H9 (cell line): ENCODE measurements around the gene MYT1. TPM values are rescaled to one million over a fixed set of nuclear protein-coding genes. Genes with fewer than 3 reads are reported as not detected.

Experiments
- DNase-seq: peaks from one replicate; pipeline ENCODE4 v3.0.0-alpha.2; 2017
- H2AFZ ChIP-seq: one replicate; pipeline ENCODE4 v1.6.1; 2013; ENCODE audit warnings: mild to moderate bottlenecking, low read length, control low read depth, moderate library complexity
- H2AK5ac ChIP-seq: 2 replicates; pipeline ENCODE4 v1.6.1; 2013; ENCODE audit warnings: low read length, control low read depth, mixed read lengths; ENCODE audit not compliant: insufficient read length
- H2BK120ac ChIP-seq: one replicate; pipeline ENCODE4 v1.6.1; 2013; ENCODE audit warnings: low read depth, mild to moderate bottlenecking, low read length, control low read depth, inconsistent platforms; ENCODE audit not compliant: poor library complexity, severe bottlenecking
- H2BK12ac ChIP-seq: 2 replicates; pipeline ENCODE4 v1.6.1; 2013; ENCODE audit warnings: low read length, control low read depth, mixed read lengths, low read depth; ENCODE audit not compliant: insufficient read length
- H2BK15ac ChIP-seq: 2 replicates; pipeline ENCODE4 v1.6.1; 2013; ENCODE audit warnings: low read depth, low read length, control low read depth
- H2BK20ac ChIP-seq: one replicate; pipeline ENCODE4 v1.6.1; 2013; ENCODE audit warnings: low read depth, mild to moderate bottlenecking, low read length, control low read depth, inconsistent platforms; ENCODE audit not compliant: poor library complexity, severe bottlenecking
- H2BK5ac ChIP-seq: 2 replicates; pipeline ENCODE4 v1.6.1; 2013; ENCODE audit warnings: low read length, control low read depth, mixed read lengths; ENCODE audit not compliant: insufficient read length
- H3K14ac ChIP-seq: 2 replicates; pipeline ENCODE4 v1.6.1; 2013; ENCODE audit warnings: low read length, control low read depth; ENCODE audit not compliant: insufficient read depth
- H3K18ac ChIP-seq: 2 replicates; pipeline ENCODE4 v1.6.1; 2013; ENCODE audit warnings: low read depth, mild to moderate bottlenecking, mixed read lengths, low read length, control low read depth; ENCODE audit not compliant: insufficient read length
- H3K23ac ChIP-seq: 2 replicates; pipeline ENCODE4 v1.6.1; 2013; ENCODE audit warnings: low read length, control low read depth, mixed read lengths, low read depth; ENCODE audit not compliant: insufficient read length
- H3K23me2 ChIP-seq: 2 replicates; pipeline ENCODE4 v1.6.1; 2013; ENCODE audit warnings: low read depth, mild to moderate bottlenecking, mixed read lengths, low read length, control low read depth; ENCODE audit not compliant: insufficient read length, poor library complexity, severe bottlenecking
- H3K27ac ChIP-seq: 2 replicates; pipeline ENCODE4 v1.5.1; 2013; ENCODE audit warnings: low read length, control low read depth, mixed read lengths, low read depth; ENCODE audit not compliant: insufficient read length
- H3K27me3 ChIP-seq: 2 replicates; pipeline ENCODE4 v1.6.1; 2013; ENCODE audit warnings: low read length, control low read depth, inconsistent platforms; ENCODE audit not compliant: insufficient read depth
- H3K4ac ChIP-seq: 2 replicates; pipeline ENCODE4 v1.6.1; 2013; ENCODE audit warnings: low read depth, mild to moderate bottlenecking, control low read depth, inconsistent platforms, low read length, moderate library complexity
- H3K4me1 ChIP-seq: 2 replicates; pipeline ENCODE4 v1.6.1; 2013; ENCODE audit warnings: low read length, control low read depth, inconsistent platforms; ENCODE audit not compliant: insufficient read depth
- H3K4me2 ChIP-seq: 2 replicates; pipeline ENCODE4 v1.6.1; 2013; ENCODE audit warnings: low read length, control low read depth, mixed read lengths; ENCODE audit not compliant: insufficient read length, insufficient read depth
- H3K56ac ChIP-seq: 2 replicates; pipeline ENCODE4 v1.6.1; 2013; ENCODE audit warnings: low read depth, mild to moderate bottlenecking, mixed read lengths, low read length, control low read depth; ENCODE audit not compliant: insufficient read length
- H3K79me1 ChIP-seq: 2 replicates; pipeline ENCODE4 v1.6.1; 2013; ENCODE audit warnings: low read depth, mild to moderate bottlenecking, moderate library complexity, low read length, control low read depth, inconsistent platforms; ENCODE audit not compliant: insufficient read depth, poor library complexity, severe bottlenecking
- H3K79me2 ChIP-seq: 2 replicates; pipeline ENCODE4 v1.6.1; 2013; ENCODE audit warnings: low read length, control low read depth, inconsistent platforms; ENCODE audit not compliant: insufficient read depth
- H3K9ac ChIP-seq: 2 replicates; pipeline ENCODE4 v1.6.1; 2013; ENCODE audit warnings: low read length, control low read depth, mixed read lengths; ENCODE audit not compliant: insufficient read length; ENCODE audit errors: extremely low read depth
- H3K9me3 ChIP-seq: one replicate; pipeline ENCODE4 v1.6.1; 2013; ENCODE audit warnings: low read depth, low read length, inconsistent platforms; ENCODE audit not compliant: control insufficient read depth
- H3T11ph ChIP-seq: one replicate; pipeline ENCODE4 v1.6.1; 2013; ENCODE audit warnings: mild to moderate bottlenecking, low read length, control low read depth, inconsistent platforms
- H4K20me1 ChIP-seq: one replicate; pipeline ENCODE4 v1.6.1; 2013; ENCODE audit not compliant: control insufficient read depth, insufficient read length, insufficient read depth
- H4K5ac ChIP-seq: 2 replicates; pipeline ENCODE4 v1.6.1; 2013; ENCODE audit warnings: low read depth, mild to moderate bottlenecking, mixed read lengths, low read length, control low read depth; ENCODE audit not compliant: insufficient read length
- H4K8ac ChIP-seq: replicated peaks from 2 replicates; pipeline ENCODE4 v1.6.1; 2013; ENCODE audit warnings: low read length, control low read depth, mixed read lengths, low read depth; ENCODE audit not compliant: insufficient read length
- H4K91ac ChIP-seq: 2 replicates; pipeline ENCODE4 v1.6.1; 2013; ENCODE audit warnings: low read depth, mild to moderate bottlenecking, moderate library complexity, mixed read lengths, low read length, control low read depth; ENCODE audit not compliant: insufficient read length
- H3K27ac Mint-ChIP-seq, 3 experiments: 2 replicates in 2 of 3; 3 replicates in 1 of 3; pipeline ENCODE4 v1.8.0; 2020 to 2021; ENCODE audit warnings: mixed read lengths in 3 of 3, mild to moderate bottlenecking in 1 of 3, moderate library complexity in 1 of 3
- H3K27me3 Mint-ChIP-seq: 2 replicates; pipeline ENCODE4 v1.8.0; 2021; ENCODE audit warnings: low read depth, mild to moderate bottlenecking, moderate library complexity, mixed read lengths
- H3K36me3 Mint-ChIP-seq, 3 experiments: 2 replicates in 2 of 3; 3 replicates in 1 of 3; pipeline ENCODE4 v1.8.0; 2020 to 2021; ENCODE audit warnings: low read depth in 3 of 3, mixed read lengths in 3 of 3; ENCODE audit not compliant: insufficient read depth in 1 of 3
- H3K4me1 Mint-ChIP-seq, 2 experiments: 2 replicates each; pipeline ENCODE4 v1.8.0; 2020; ENCODE audit warnings: mixed read lengths in 2 of 2
- H3K4me3 Mint-ChIP-seq, 2 experiments: 2 replicates in 1 of 2; 3 replicates in 1 of 2; pipeline ENCODE4 v1.8.0; 2020 to 2021; ENCODE audit warnings: mild to moderate bottlenecking in 2 of 2, mixed read lengths in 2 of 2, moderate library complexity in 1 of 2
- H3K9me3 Mint-ChIP-seq, 2 experiments: 2 replicates in 1 of 2; 3 replicates in 1 of 2; pipeline ENCODE4 v1.8.0; 2020; ENCODE audit warnings: mild to moderate bottlenecking in 2 of 2, mixed read lengths in 2 of 2, moderate library complexity in 1 of 2
- WGBS: extraction: QIAGEN DNeasy Blood & Tissue Kit; methylation state at CpG from one replicate; pipeline ENCODE4 v1.1.7; 2013; ENCODE audit warnings: missing lambda C conversion rate, low lambda C conversion rate, mixed read lengths; ENCODE audit not compliant: insufficient read length; ENCODE audit errors: extremely low coverage; 5-methylcytosine and 5-hydroxymethylcytosine counted together
- total RNA-seq: library from RNA; stranded (reverse); gene quantifications from 2 replicates; pipeline ENCODE4 v1.2.1, GENCODE V29; 2021
- TF ChIP-seq, protein P1 (sequence below): fragments of 200-600 bp; sonication (generic); conservative IDR thresholded peaks from 3 replicates; pipeline ENCODE4 v1.8.0; 2021; ENCODE audit warnings: antibody characterized with exemption, mild to moderate bottlenecking

MYT1 gene
- total RNA-seq, 1 experiment from 2014 or later: 0.79 TPM

DNA sequence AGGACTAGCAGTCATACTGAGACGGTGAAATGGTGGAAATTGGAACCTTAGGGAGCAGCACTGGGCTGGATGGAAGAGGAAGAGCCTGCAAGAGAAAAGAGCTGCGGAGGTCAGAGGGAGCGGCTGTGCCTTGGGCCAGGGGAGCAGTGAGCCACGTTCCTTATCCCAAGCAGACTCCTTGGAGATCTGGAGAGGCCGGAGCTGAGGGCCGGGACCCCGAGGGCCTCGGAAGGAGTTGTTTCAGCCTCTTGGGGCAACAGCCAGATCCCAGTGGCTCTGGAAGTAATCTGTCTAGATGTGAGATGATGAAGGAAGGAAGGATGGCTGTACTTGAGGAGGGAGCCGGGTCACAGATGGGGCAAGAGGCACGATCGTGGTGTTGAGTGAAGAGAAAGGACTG, 107.4 kb downstream of the MYT1 start:
- Histone ChIP-seq H3K79me1 (peaks cover 3% of the 10 kb centered on the region), H3K9me3 (no peaks in the 10 kb centered on the region), H2AFZ (no peak overlapping the region), H2BK15ac (no peak overlapping the region), H2AK5ac (no peak overlapping the region), H3T11ph (no peak overlapping the region), H2BK12ac (no peak overlapping the region), H4K20me1 (no peaks in the 10 kb centered on the region), H2BK5ac (no peak overlapping the region), H3K4ac (no peak overlapping the region), H3K27ac (no peak overlapping the region), H3K9ac (no peak overlapping the region), H3K23me2 (no peaks in the 10 kb centered on the region), H2BK120ac (no peak overlapping the region), H3K27me3 (no peaks in the 10 kb centered on the region), H4K8ac (no peak overlapping the region), H4K5ac (no peak overlapping the region), H3K14ac (no peak overlapping the region; the same call in 1 of the 2 replicates), H2BK20ac (no peak overlapping the region), H3K79me2 (peaks cover 2% of the 10 kb centered on the region; the same call in 1 of the 2 replicates), H3K4me1 (no peaks in the 10 kb centered on the region), H3K4me2 (no peak overlapping the region), H3K56ac (no peak overlapping the region), H3K23ac (no peak overlapping the region), H3K18ac (no peak overlapping the region), H4K91ac (no peak overlapping the region)
- no peak overlapping the region for H3K4me3 Mint-ChIP-seq
- peak overlapping the region; percentile 5 to 32 (median 15); a peak in 4 of 7 replicates for H3K27ac Mint-ChIP-seq
- peaks cover 22 to 46% (median 37%) of the 10 kb centered on the region in 3 experiments for H3K36me3 Mint-ChIP-seq
- TF ChIP-seq, protein P1, sequence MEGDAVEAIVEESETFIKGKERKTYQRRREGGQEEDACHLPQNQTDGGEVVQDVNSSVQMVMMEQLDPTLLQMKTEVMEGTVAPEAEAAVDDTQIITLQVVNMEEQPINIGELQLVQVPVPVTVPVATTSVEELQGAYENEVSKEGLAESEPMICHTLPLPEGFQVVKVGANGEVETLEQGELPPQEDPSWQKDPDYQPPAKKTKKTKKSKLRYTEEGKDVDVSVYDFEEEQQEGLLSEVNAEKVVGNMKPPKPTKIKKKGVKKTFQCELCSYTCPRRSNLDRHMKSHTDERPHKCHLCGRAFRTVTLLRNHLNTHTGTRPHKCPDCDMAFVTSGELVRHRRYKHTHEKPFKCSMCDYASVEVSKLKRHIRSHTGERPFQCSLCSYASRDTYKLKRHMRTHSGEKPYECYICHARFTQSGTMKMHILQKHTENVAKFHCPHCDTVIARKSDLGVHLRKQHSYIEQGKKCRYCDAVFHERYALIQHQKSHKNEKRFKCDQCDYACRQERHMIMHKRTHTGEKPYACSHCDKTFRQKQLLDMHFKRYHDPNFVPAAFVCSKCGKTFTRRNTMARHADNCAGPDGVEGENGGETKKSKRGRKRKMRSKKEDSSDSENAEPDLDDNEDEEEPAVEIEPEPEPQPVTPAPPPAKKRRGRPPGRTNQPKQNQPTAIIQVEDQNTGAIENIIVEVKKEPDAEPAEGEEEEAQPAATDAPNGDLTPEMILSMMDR: no peak
- peaks cover 11 to 16% of the 10 kb centered on the region in 2 experiments; a peak in 4 of 5 replicates for H3K9me3 Mint-ChIP-seq
- H3K27me3 Mint-ChIP-seq: no peaks in the 10 kb centered on the region; the same call in 1 of the 2 replicates
- peaks cover 3% of the 10 kb centered on the region in 2 experiments; a peak in 3 of 4 replicates for H3K4me1 Mint-ChIP-seq
- WGBS: no CpG with 5 or more reads among the region's 11 CpGs
- no peak for DNase-seq
